ENCODE results near the gene NAT8L. TPM values are rescaled to one million over a fixed set of nuclear protein-coding genes. Genes with fewer than 3 reads are reported as not detected.

The NAT8L gene
- total and polyA plus RNA-seq, 2 donors (not counting 3 experiments of a cell fraction or from before 2014, with no cell fraction given): 0.10 to 0.11 TPM

- peaks cover 7 to 8% of the 10 kb centered on the region in 2 experiments for H3K27me3 ChIP-seq (ENCODE audit: control insufficient read depth in 2 of 2, insufficient read depth in 2 of 2, low read length in 2 of 2)
- no peaks in the 10 kb centered on the region for H3K36me3 ChIP-seq (ENCODE audit: control insufficient read depth in 2 of 2, extremely low read depth in 1 of 2, insufficient read depth in 2 of 2, low read length in 2 of 2)
- H3K9me3 ChIP-seq (replicated peaks; ENCODE audit: control insufficient read depth, insufficient read depth, low read length): no peaks in the 10 kb centered on the region
- DNase-seq (ENCODE audit: low read depth, low spot score) (no peak), FAIRE-seq (no peak)
- no peak overlapping the region for H3K27ac ChIP-seq (ENCODE audit: insufficient read depth, low read depth, low read length)
- POLR2A ChIA-PET: no interaction called here
- H4K20me1 ChIP-seq (replicated peaks; ENCODE audit: control insufficient read depth, extremely low read depth, insufficient read depth, low read length): no peaks in the 10 kb centered on the region
- dilution Hi-C loops (cut with MboI; ENCODE audit: extremely low pct_ligation_motif_present, low sequenced_read_pairs): no loop called here
- no peak overlapping the region for H3K4me3 ChIP-seq (replicated peaks in 1 of 3; ENCODE audit: insufficient read depth in 1 of 3, low read depth in 1 of 3, low read length in 3 of 3)
- no peak overlapping the region for H3K4me2 ChIP-seq (ENCODE audit: insufficient read depth, low read length)
- no peaks in the 10 kb centered on the region for H3K9me1 ChIP-seq (replicated peaks; ENCODE audit: control insufficient read depth, extremely low read depth, insufficient read depth, low read length)
- no peaks in the 10 kb centered on the region for H3K4me1 ChIP-seq (ENCODE audit: control insufficient read depth, extremely low read depth, insufficient read depth, low read length)
- intact Hi-C loops (cut with micrococcal nuclease): no loop called here
- no peak overlapping the region for H2AFZ ChIP-seq (ENCODE audit: low read depth, low read length)
- CTCF ChIA-PET: interaction anchor here (1.0 kb wide), 1 partner anchor 8 kb away, joined by 4 read pairs; no protein-coding TSS in a partner anchor
- no TSS peak for BruUV-seq (replicated peaks)
- H3K9ac ChIP-seq (replicated peaks; ENCODE audit: extremely low read depth, insufficient read depth, low read length): no peak overlapping the region
- no peaks in the 10 kb centered on the region for H3K79me2 ChIP-seq (ENCODE audit: control insufficient read depth, insufficient read depth, low read length)
- TF ChIP-seq EZH2 (IDR thresholded peaks at IDR 0.05; ENCODE audit: borderline replicate concordance, low read depth, low read length, severe bottlenecking) (no peak), FOS (IDR thresholded peaks at IDR 0.05; ENCODE audit: borderline replicate concordance, insufficient read depth, low read length) (no peak), MYC (IDR thresholded peaks at IDR 0.05; ENCODE audit: low read depth, low read length) (no peak), POLR2A (IDR thresholded peaks at IDR 0.05; ENCODE audit: low read depth, low read length) (no peak), MAX (IDR thresholded peaks at IDR 0.05; ENCODE audit: insufficient read depth, insufficient read length) (no peak), GATA2 (IDR thresholded peaks at IDR 0.05; ENCODE audit: insufficient read depth, insufficient read length, low read depth, low read length) (no peak), POLR2AphosphoS5 (IDR thresholded peaks at IDR 0.05; ENCODE audit: insufficient read depth, low read depth, low read length) (no peak), JUN (IDR thresholded peaks at IDR 0.05; ENCODE audit: borderline replicate concordance, insufficient read depth, insufficient read length, low read depth) (no peak)
- TF ChIP-seq, protein P1, sequence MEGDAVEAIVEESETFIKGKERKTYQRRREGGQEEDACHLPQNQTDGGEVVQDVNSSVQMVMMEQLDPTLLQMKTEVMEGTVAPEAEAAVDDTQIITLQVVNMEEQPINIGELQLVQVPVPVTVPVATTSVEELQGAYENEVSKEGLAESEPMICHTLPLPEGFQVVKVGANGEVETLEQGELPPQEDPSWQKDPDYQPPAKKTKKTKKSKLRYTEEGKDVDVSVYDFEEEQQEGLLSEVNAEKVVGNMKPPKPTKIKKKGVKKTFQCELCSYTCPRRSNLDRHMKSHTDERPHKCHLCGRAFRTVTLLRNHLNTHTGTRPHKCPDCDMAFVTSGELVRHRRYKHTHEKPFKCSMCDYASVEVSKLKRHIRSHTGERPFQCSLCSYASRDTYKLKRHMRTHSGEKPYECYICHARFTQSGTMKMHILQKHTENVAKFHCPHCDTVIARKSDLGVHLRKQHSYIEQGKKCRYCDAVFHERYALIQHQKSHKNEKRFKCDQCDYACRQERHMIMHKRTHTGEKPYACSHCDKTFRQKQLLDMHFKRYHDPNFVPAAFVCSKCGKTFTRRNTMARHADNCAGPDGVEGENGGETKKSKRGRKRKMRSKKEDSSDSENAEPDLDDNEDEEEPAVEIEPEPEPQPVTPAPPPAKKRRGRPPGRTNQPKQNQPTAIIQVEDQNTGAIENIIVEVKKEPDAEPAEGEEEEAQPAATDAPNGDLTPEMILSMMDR (IDR thresholded peaks at IDR 0.05; ENCODE audit: extremely low read depth in 1 of 2, insufficient read depth in 1 of 2, low read depth in 1 of 2, low read length in 2 of 2): no peak
Observed at GRCh38 chr4:2091990-2092668, 33.0 kb downstream of the NAT8L start.

All from endothelial cell of umbilical vein (primary cell).